Panc1 (cell line): ENCODE results near the gene SFXN2.

Source experiments
- CTCF ChIP-seq: fragments of 450-650 bp; IDR thresholded peaks from 2 replicates; pipeline ENCODE4 v1.5.1; 2017; ENCODE audit warnings: mild to moderate bottlenecking
- REST ChIP-seq, 2 experiments: IDR thresholded peaks; 2 replicates each; pipeline ENCODE4 v1.6.1; 2011 to 2012; ENCODE audit warnings: low read depth in 2 of 2, control low read depth in 1 of 2, low read length in 1 of 2, mild to moderate bottlenecking in 1 of 2, moderate library complexity in 1 of 2; ENCODE audit not compliant: insufficient read depth in 1 of 2

GRCh38 chr10:102673819-102674511 is 40.5 kb upstream of the SFXN2 start:
- no peak for TF ChIP-seq CTCF
- no peak for TF ChIP-seq REST (IDR thresholded peaks at IDR 0.05; ENCODE audit: insufficient read depth in 1 of 2, low read depth in 2 of 2, low read length in 1 of 2)
